ENCODE data around the gene RBCK1.

- TF ChIP-seq CTCF (IDR thresholded peaks at IDR 0.05) (no peak), EP300 (IDR thresholded peaks at IDR 0.05) (no peak), POLR2A (IDR thresholded peaks at IDR 0.05) (no peak), POLR2AphosphoS5 (IDR thresholded peaks at IDR 0.05) (no peak)
Observed at GRCh38 chr20:428658-429200, 20.6 kb downstream of the RBCK1 start.
